AG10803 (cell line): ENCODE data around the gene SPRED2.

Source experiments
- DNase-seq: peaks from one replicate; pipeline ENCODE4 v3.0.0; 2010; ENCODE audit warnings: low read depth
- H3K4me3 ChIP-seq: 2 replicates; pipeline ENCODE4 v1.5.1; 2011; ENCODE audit warnings: mild to moderate bottlenecking, low read length, control low read depth
- CTCF ChIP-seq: conservative IDR thresholded peaks from 2 replicates; pipeline ENCODE4 v1.5.1; 2011; ENCODE audit warnings: mild to moderate bottlenecking, low read length, control low read depth, inconsistent platforms

The SPRED2 gene

GRCh38 chr2:65458999-65459398 lies 26.6 kb upstream of the SPRED2 start:
- H3K4me3 ChIP-seq = no peak overlapping the region
- DNase-seq = no peak
- no peak for TF ChIP-seq CTCF

DNA sequence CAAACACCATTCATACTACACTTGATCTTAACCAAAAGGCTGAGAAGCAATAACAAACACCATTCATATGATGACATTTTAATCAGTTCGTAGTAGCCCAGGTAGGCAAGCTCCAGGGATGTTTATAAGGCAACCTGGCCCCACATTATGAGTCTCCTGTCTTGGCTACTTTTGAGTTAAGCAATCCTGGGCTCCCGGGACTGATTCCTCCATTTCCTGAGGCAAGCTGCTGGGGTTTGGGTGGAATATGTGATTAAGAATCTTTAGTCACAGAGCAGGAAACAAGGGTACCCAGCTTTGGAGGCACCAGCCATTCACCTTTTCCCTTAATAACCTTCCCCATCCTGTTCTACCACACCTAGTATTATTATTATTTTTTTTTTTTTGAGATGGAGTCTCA lies 24.5 kb upstream of the SPRED2 start:
- no peak for DNase-seq
- TF ChIP-seq CTCF = no peak
- no peak overlapping the region for H3K4me3 ChIP-seq

GRCh38 chr2:65456064-65456463 lies 23.7 kb upstream of the SPRED2 start:
- no peak for TF ChIP-seq CTCF
- DNase-seq = peak; percentile 70

GRCh38 chr2:65453916-65454315 lies 21.5 kb upstream of the SPRED2 start:
- no peak for TF ChIP-seq CTCF
- H3K4me3 ChIP-seq = no peak overlapping the region
- peak; percentile 66 for DNase-seq

More at GRCh38 chr2:65456064-65456463, 23.7 kb upstream of the SPRED2 start:
- no peak overlapping the region for H3K4me3 ChIP-seq

GRCh38 chr2:65452150-65452895 lies 19.9 kb upstream of the SPRED2 start:
- no peak overlapping the region for H3K4me3 ChIP-seq
- TF ChIP-seq CTCF = no peak
- no peak for DNase-seq

DNA sequence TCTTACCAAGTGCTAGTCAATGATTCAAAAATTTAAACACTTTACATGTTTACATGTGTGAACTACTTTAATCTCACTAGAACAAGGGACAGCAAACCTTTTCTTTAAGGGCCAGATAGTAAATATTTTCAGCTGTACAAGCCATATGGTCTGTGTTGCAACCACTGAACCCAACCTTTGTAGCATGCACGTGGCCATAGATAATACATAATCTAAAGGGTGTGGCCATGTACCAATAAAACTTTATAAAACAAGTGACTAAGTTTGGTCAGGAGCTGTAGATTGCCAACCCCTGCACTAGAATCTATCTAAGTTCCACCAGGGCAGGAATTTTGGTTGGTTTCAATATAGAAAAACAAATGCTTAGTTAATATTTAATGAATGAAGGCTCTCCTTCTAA lies 18.4 kb upstream of the SPRED2 start:
- no peak overlapping the region for H3K4me3 ChIP-seq
- no peak for DNase-seq
- TF ChIP-seq CTCF = no peak

- no peak for DNase-seq
- TF ChIP-seq CTCF = no peak
- H3K4me3 ChIP-seq = no peak overlapping the region
Measured at GRCh38 chr2:65450393-65450792, 18.0 kb upstream of the SPRED2 start.
